Activated T-helper 9 cell treated with anti-CD3 and anti-CD28 coated beads, Interleukin-2, amount 50 U/mL, for 16 hours (primary cell): ENCODE data around the gene ZSCAN29.

ENCODE experiments used
- DNase-seq: peaks from one replicate; pipeline ENCODE4 v3.0.0-alpha.2; 2020; ENCODE audit warnings: low read depth

Gene ZSCAN29

GRCh38 chr15:43347114-43347513, 23.7 kb downstream of the ZSCAN29 start:
- no peak for DNase-seq

- DNase-seq = no peak
These were observed 24.5 kb downstream of the ZSCAN29 start for GRCh38 chr15:43346305-43346704.

GRCh38 chr15:43330780-43331087, 40.1 kb downstream of the ZSCAN29 start:
- DNase-seq = no peak

GRCh38 chr15:43329960-43330779, 40.7 kb downstream of the ZSCAN29 start, which contains the start of gene LCMT2:
Gene LCMT2, minus strand, starts transcription at chr15:43330573. Its CDS starts 84 bp downstream, at chr15:43330489.
- peak; percentile 82 for DNase-seq

GRCh38 chr15:43329217-43329959, 41.5 kb downstream of the ZSCAN29 start:
- DNase-seq = no peak

GRCh38 chr15:43325039-43325684, 45.7 kb downstream of the ZSCAN29 start:
- DNase-seq = no peak

GRCh38 chr15:43318990-43319771, 51.7 kb downstream of the ZSCAN29 start:
- DNase-seq = no peak

GRCh38 chr15:43317566-43318184, 53.2 kb downstream of the ZSCAN29 start:
- no peak for DNase-seq

GRCh38 chr15:43316971-43317346, 53.9 kb downstream of the ZSCAN29 start:
- DNase-seq = no peak

GRCh38 chr15:43316016-43316970, 54.5 kb downstream of the ZSCAN29 start:
- DNase-seq = no peak

- DNase-seq = no peak
These were observed 56.7 kb downstream of the ZSCAN29 start for GRCh38 chr15:43314171-43314570.

- DNase-seq = no peak
These were observed 58.5 kb downstream of the ZSCAN29 start for GRCh38 chr15:43312378-43312777.
